ENCODE results near the gene TRIO. TPM values are rescaled to one million over a fixed set of nuclear protein-coding genes. Genes with fewer than 3 reads are reported as not detected.
A peak's percentile ranks its signal among the peaks of the same experiment; 100 is the strongest.

The TRIO gene
- total RNA-seq, 6 donors from 2014 or later, result 138 to 408 (median 156) TPM

DNA sequence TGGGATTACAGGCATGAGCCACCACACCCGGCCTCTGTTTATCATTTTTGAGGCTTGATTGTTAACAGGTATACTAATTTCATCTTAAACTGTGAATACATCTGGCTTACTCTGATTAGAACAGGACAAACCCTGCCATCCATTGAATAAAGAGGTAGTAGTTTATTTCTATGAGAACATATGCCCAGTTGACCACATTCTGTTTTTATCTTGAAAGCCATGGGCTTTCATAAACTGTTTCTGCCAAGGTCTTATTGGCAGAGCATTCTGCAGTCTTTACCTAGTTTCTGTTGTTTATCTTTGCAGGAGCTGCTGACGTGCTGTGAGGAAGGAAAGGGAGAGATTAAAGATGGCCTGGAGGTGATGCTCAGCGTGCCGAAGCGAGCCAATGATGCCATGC, 253.6 kb downstream of the TRIO start:
- Histone ChIP-seq H3K27me3 (no peaks in the 10 kb centered on the region), H3K36me3 (peaks cover 15 to 76% (median 26%) of the 10 kb centered on the region in 4 donors), H3K4me3 (no peak overlapping the region), H3K27ac (no peak overlapping the region), H3K4me1 (peaks cover 0 to 6% (median 0%) of the 10 kb centered on the region in 4 donors), H3K9me3 (no peaks in the 10 kb centered on the region)
- 90 to 91% methylated on average over 5 of the region's 5 CpGs for whole genome bisulfite sequencing, 2 donors
- no peak for TF ChIP-seq POLR2A (IDR thresholded peaks at IDR 0.05)
- no peak for TF ChIP-seq EP300 (IDR thresholded peaks at IDR 0.05)
- no peak for TF ChIP-seq POLR2AphosphoS5 (IDR thresholded peaks at IDR 0.05)
- TF ChIP-seq, protein P1, sequence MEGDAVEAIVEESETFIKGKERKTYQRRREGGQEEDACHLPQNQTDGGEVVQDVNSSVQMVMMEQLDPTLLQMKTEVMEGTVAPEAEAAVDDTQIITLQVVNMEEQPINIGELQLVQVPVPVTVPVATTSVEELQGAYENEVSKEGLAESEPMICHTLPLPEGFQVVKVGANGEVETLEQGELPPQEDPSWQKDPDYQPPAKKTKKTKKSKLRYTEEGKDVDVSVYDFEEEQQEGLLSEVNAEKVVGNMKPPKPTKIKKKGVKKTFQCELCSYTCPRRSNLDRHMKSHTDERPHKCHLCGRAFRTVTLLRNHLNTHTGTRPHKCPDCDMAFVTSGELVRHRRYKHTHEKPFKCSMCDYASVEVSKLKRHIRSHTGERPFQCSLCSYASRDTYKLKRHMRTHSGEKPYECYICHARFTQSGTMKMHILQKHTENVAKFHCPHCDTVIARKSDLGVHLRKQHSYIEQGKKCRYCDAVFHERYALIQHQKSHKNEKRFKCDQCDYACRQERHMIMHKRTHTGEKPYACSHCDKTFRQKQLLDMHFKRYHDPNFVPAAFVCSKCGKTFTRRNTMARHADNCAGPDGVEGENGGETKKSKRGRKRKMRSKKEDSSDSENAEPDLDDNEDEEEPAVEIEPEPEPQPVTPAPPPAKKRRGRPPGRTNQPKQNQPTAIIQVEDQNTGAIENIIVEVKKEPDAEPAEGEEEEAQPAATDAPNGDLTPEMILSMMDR (IDR thresholded peaks at IDR 0.05), result no peak
- ATAC-seq (ENCODE audit: low FRiP score in 2 of 2) (no peak), DNase-seq (no peak)

DNA sequence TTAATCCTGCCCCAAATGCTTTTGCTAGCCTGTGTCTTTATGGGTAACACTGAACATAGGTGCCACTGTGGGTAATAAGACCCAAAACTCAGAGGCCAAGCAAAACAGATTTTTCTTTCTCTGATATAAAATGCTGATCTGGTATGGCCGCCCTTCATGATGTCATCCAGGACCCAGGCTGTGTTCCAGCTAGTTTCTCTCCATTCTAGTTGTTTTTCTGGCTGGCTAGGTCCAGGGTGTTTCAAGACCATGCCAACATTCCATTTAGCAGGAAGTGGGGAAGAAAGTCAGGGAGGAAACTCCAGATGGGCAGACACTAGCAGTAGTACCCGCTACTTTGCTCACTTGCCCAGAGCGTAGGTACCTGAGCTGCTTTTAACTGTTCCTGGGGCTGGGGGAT, 254.6 kb downstream of the TRIO start:
- WGBS, 2 donors, result 54 to 71% methylated on average over 3 of the region's 3 CpGs
- Histone ChIP-seq H3K27ac (peak overlapping the region in 1 of 4 donors; percentile 2), H3K36me3 (peaks cover 14 to 72% (median 22%) of the 10 kb centered on the region in 4 donors), H3K27me3 (no peaks in the 10 kb centered on the region), H3K4me3 (no peak overlapping the region), H3K4me1 (peaks cover 0 to 6% (median 0%) of the 10 kb centered on the region in 4 donors), H3K9me3 (no peaks in the 10 kb centered on the region)
- ATAC-seq (ENCODE audit: low FRiP score in 2 of 2) (peak in 1 of 2 donors; percentile 64), DNase-seq (no peak)
- no peak for TF ChIP-seq POLR2AphosphoS5 (IDR thresholded peaks at IDR 0.05)

DNA sequence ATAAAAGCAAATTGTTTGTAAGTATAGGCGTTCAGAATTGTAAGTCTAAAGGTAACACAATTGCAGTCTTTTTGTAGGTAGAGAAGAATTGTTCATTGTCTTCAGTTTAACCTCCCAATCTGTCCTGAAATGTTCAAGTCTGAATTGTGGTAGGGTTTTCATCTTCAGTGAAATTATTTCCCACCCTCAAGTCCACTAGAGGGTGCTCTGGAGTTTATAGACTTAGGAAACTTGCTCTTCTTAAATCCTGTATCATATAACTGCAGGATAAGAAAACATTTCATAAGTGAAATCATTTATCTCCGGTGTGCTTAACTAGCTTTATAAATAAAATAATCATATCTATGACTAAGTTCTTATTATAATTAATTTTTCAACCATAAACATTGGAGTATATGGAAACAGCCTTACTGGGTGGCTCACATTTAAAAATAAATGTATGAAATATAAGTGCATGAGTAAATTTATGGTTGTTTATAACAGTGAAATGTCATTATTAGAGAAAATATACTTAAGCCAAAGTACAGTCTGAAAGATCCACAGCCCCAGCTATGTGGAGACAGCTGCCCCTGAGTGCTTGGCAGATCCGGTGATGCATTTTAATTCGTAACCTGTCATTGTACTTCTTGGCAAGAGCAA, 256.0 kb downstream of the TRIO start:
- WGBS, 2 donors, result 61 to 69% methylated on average over 4 of the region's 4 CpGs
- peaks cover 11 to 60% (median 18%) of the 10 kb centered on the region in 4 donors for H3K36me3 ChIP-seq
- no peak overlapping the region for H3K4me3 ChIP-seq
- TF ChIP-seq POLR2AphosphoS5 (IDR thresholded peaks at IDR 0.05), result no peak
- no peak for TF ChIP-seq POLR2A (IDR thresholded peaks at IDR 0.05)
- no peak for TF ChIP-seq EP300 (IDR thresholded peaks at IDR 0.05)
- TF ChIP-seq, protein P1 (IDR thresholded peaks at IDR 0.05), result peak; percentile 12 to 56 (median 49)
- peaks cover 0 to 6% (median 0%) of the 10 kb centered on the region in 4 donors for H3K4me1 ChIP-seq
- no peaks in the 10 kb centered on the region for H3K9me3 ChIP-seq
- no peak for DNase-seq
- H3K27ac ChIP-seq, result no peak overlapping the region
- ATAC-seq (ENCODE audit: low FRiP score in 2 of 2), result peak in 1 of 2 donors; percentile 85
- no peaks in the 10 kb centered on the region for H3K27me3 ChIP-seq

DNA sequence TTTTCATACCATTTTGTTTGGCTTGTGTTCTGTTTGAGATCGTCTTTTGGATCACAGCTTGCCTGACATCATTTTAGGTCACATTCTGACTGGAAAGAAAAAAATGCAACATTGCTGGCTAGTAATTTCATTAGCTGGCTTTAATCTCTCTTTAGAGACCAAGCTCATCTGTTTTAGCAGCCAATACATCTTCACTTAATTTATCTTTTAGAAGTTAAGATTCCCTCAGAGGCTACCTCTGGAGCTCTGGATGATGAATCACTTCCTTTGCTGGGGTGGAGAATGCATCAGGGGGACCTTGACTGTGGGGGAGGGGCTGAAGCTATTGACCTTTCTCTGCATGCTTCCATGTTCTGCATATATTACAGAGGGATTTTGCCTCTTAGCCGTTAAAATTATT, 256.9 kb downstream of the TRIO start:
- TF ChIP-seq POLR2A (IDR thresholded peaks at IDR 0.05), result no peak
- no peak for TF ChIP-seq EP300 (IDR thresholded peaks at IDR 0.05)
- TF ChIP-seq, protein P1 (IDR thresholded peaks at IDR 0.05), result no peak
- no peak for TF ChIP-seq POLR2AphosphoS5 (IDR thresholded peaks at IDR 0.05)
- H3K9me3 ChIP-seq, result no peaks in the 10 kb centered on the region
- H3K36me3 ChIP-seq, result peaks cover 4 to 61% (median 13%) of the 10 kb centered on the region in 4 donors
- no peak overlapping the region for H3K27ac ChIP-seq
- no peaks in the 10 kb centered on the region for H3K27me3 ChIP-seq
- H3K4me3 ChIP-seq, result no peak overlapping the region
- DNase-seq (no peak), ATAC-seq (ENCODE audit: low FRiP score in 2 of 2) (peak in 1 of 2 donors; percentile 85)
- H3K4me1 ChIP-seq, result peaks cover 0 to 6% (median 0%) of the 10 kb centered on the region in 4 donors
- WGBS, 2 donors, result 80 to 88% methylated on average over 2 of the region's 2 CpGs

DNA sequence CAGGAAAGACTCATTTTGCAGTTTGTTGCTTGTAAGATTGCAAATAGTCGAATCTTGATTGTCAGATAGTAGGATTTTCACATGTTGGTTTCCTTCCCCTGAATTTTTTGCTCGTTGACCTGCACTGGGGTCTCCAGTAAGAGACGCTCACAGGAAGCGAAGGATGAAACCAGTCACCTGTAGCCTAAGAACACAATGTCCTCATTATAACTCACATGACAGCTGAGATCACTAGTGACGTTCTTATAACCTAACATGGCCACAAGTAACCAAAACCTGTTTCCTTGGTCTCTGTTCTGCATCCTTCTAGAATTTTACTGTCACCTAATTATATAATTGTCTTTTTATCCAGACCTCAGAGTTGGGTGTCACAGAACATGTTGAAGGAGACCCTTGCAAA, 257.5 kb downstream of the TRIO start:
- TF ChIP-seq EP300 (IDR thresholded peaks at IDR 0.05) (no peak), POLR2A (IDR thresholded peaks at IDR 0.05) (no peak), POLR2AphosphoS5 (IDR thresholded peaks at IDR 0.05) (no peak)
- TF ChIP-seq, protein P1 (IDR thresholded peaks at IDR 0.05), result no peak
- H3K36me3 ChIP-seq, result peaks cover 4 to 61% (median 14%) of the 10 kb centered on the region in 4 donors

More for the DNA sequence above, 257.5 kb downstream of the TRIO start:
- Histone ChIP-seq H3K27me3 (no peaks in the 10 kb centered on the region), H3K4me3 (no peak overlapping the region), H3K9me3 (no peaks in the 10 kb centered on the region), H3K4me1 (peaks cover 0 to 6% (median 0%) of the 10 kb centered on the region in 4 donors), H3K27ac (no peak overlapping the region)
- no peak for DNase-seq
- WGBS, 2 donors, result 84 to 85% methylated on average over 5 of the region's 5 CpGs
- no peak for ATAC-seq (ENCODE audit: low FRiP score in 2 of 2)

Data from upper lobe of left lung (tissue), 6 donors.